Activated CD4-positive, alpha-beta T cell treated with anti-CD3 and anti-CD28 coated beads for 36 hours (primary cell): ENCODE results near the gene VPS36. TPM values are rescaled to one million over a fixed set of nuclear protein-coding genes. Genes with fewer than 3 reads are reported as not detected.
A peak's percentile ranks its signal among the peaks of the same experiment; 100 is the strongest.

Experiments
- ATAC-seq: fragments of 200-7000 bp; cut with Tn5 transposase; one replicate; pipeline ENCODE4 v1.10.0; 2021; ENCODE audit warnings: mild to moderate bottlenecking, moderate library complexity
- CTCF ChIA-PET: fragments of 350-600 bp; sonication (Branson Sonifier 250); formaldehyde crosslinking; loops from one replicate; lab custom pipeline; 2021; ENCODE audit warnings: antibody characterized with exemption; lab: Charles Lee
- POLR2A ChIA-PET: fragments of 350-600 bp; sonication (Branson Sonifier 250); formaldehyde crosslinking; loops from one replicate; lab custom pipeline; 2021; ENCODE audit warnings: antibody characterized with exemption, inconsistent platforms; lab: Charles Lee
- DNase-seq: peaks from one replicate; pipeline ENCODE4 v3.0.0-alpha.2; 2020
- H3K27ac Mint-ChIP-seq: one replicate; pipeline ENCODE4 v1.8.0; 2021; ENCODE audit warnings: mixed read lengths
- H3K27me3 Mint-ChIP-seq: one replicate; pipeline ENCODE4 v1.8.0; 2021; ENCODE audit warnings: mixed read lengths
- H3K36me3 Mint-ChIP-seq: one replicate; pipeline ENCODE4 v1.8.0; 2021; ENCODE audit warnings: low read depth, mixed read lengths
- H3K4me1 Mint-ChIP-seq: one replicate; pipeline ENCODE4 v1.8.0; 2021; ENCODE audit warnings: mixed read lengths
- H3K4me3 Mint-ChIP-seq: one replicate; pipeline ENCODE4 v1.8.0; 2021; ENCODE audit warnings: mild to moderate bottlenecking, moderate library complexity, mixed read lengths
- H3K9me3 Mint-ChIP-seq: one replicate; pipeline ENCODE4 v1.8.0; 2021; ENCODE audit warnings: low read depth, mixed read lengths
- intact Hi-C, 2 experiments: fragments of 100-400 bp; cut with DNase I in 1 of 2; cut with micrococcal nuclease in 1 of 2; formaldehyde crosslinking; loops; one replicate each; pipeline versions ENCODE4 v1.14.2 to v1.15.1; 2022 to 2024; cut with DNase I, micrococcal nuclease
- total RNA-seq, 2 experiments: library from RNA; stranded (reverse); gene quantifications; one replicate each; pipeline ENCODE4 v1.2.3, GENCODE V29; 2021

The VPS36 gene
- total RNA-seq, 2 experiments from 2014 or later: 27.4 to 29.8 TPM

GRCh38 chr13:52405767-52406494 is 44.5 kb downstream of the VPS36 start, which contains the start of gene THSD1:
THSD1 (minus strand) TSS chr13:52406172; CDS start chr13:52402600, 3,572 bp downstream.
- H3K9me3 Mint-ChIP-seq: no peaks in the 10 kb centered on the region
- H3K27ac Mint-ChIP-seq: no peak within 1 kb of the TSS
- DNase-seq: peak; percentile 31
- intact Hi-C loops: no loop called here
- peak within 1 kb of the TSS; percentile 44 for H3K4me3 Mint-ChIP-seq
- H3K4me1 Mint-ChIP-seq: peaks cover 16% of the 10 kb centered on the region
- peaks cover 4% of the 10 kb centered on the region for H3K36me3 Mint-ChIP-seq
- ChIA-PET CTCF (interaction anchor here (0.6 to 2.1 kb wide), 5 partner anchors 10 to 537 kb away, joined by 3 to 8 read pairs (median 3); no protein-coding TSS in a partner anchor), POLR2A (no interaction called here)
- peaks cover 21% of the 10 kb centered on the region for H3K27me3 Mint-ChIP-seq
- peak; percentile 58 for ATAC-seq

- peaks cover 16% of the 10 kb centered on the region for H3K4me1 Mint-ChIP-seq
- DNase-seq (no peak), ATAC-seq (no peak)
- POLR2A ChIA-PET: interaction anchor here (0.6 kb wide), 1 partner anchor 20 kb away, joined by 5 read pairs; no protein-coding TSS in a partner anchor
- CTCF ChIA-PET: interaction anchor here (0.6 to 2.1 kb wide), 6 partner anchors 11 to 538 kb away, joined by 3 to 8 read pairs (median 3); no protein-coding TSS in a partner anchor
- H3K27me3 Mint-ChIP-seq: peaks cover 21% of the 10 kb centered on the region
- H3K9me3 Mint-ChIP-seq: no peaks in the 10 kb centered on the region
- H3K4me3 Mint-ChIP-seq: peak overlapping the region; percentile 44
- H3K27ac Mint-ChIP-seq: no peak overlapping the region
- H3K36me3 Mint-ChIP-seq: peaks cover 4% of the 10 kb centered on the region
- intact Hi-C loops: no loop called here
Measured at GRCh38 chr13:52405369-52405766, 45.1 kb downstream of the VPS36 start.

GRCh38 chr13:52399708-52400107 is 50.7 kb downstream of the VPS36 start:
- no peaks in the 10 kb centered on the region for H3K9me3 Mint-ChIP-seq
- no peak overlapping the region for H3K27ac Mint-ChIP-seq
- no peak for DNase-seq
- POLR2A ChIA-PET: no interaction called here
- intact Hi-C loops: no loop called here
- H3K27me3 Mint-ChIP-seq: peaks cover 20% of the 10 kb centered on the region
- H3K4me1 Mint-ChIP-seq: peaks cover 8% of the 10 kb centered on the region
- no peak overlapping the region for H3K4me3 Mint-ChIP-seq
- no peak for ATAC-seq
- no peaks in the 10 kb centered on the region for H3K36me3 Mint-ChIP-seq
- CTCF ChIA-PET: interaction anchor here (0.6 to 0.7 kb wide), 2 partner anchors 20 to 1832 kb away, joined by 4 to 5 read pairs; no protein-coding TSS in a partner anchor

GRCh38 chr13:52399046-52399445 is 51.4 kb downstream of the VPS36 start:
- ATAC-seq (no peak), DNase-seq (no peak)
- Mint-ChIP-seq H3K27me3 (peaks cover 16% of the 10 kb centered on the region), H3K4me3 (no peak overlapping the region), H3K27ac (no peak overlapping the region), H3K36me3 (no peaks in the 10 kb centered on the region), H3K9me3 (no peaks in the 10 kb centered on the region), H3K4me1 (peaks cover 1% of the 10 kb centered on the region)
- ChIA-PET POLR2A (no interaction called here), CTCF (interaction anchor here (0.7 kb wide), 1 partner anchor 1480 kb away, joined by 3 read pairs; no protein-coding TSS in a partner anchor)
- intact Hi-C loops: no loop called here

GRCh38 chr13:52395704-52396103 is 54.7 kb downstream of the VPS36 start:
- intact Hi-C loops: no loop called here
- DNase-seq (no peak), ATAC-seq (no peak)
- Mint-ChIP-seq H3K4me1 (no peaks in the 10 kb centered on the region), H3K27me3 (peaks cover 6% of the 10 kb centered on the region), H3K36me3 (no peaks in the 10 kb centered on the region), H3K9me3 (no peaks in the 10 kb centered on the region), H3K27ac (no peak overlapping the region), H3K4me3 (no peak overlapping the region)
- POLR2A ChIA-PET: no interaction called here
- CTCF ChIA-PET: no interaction called here

- Mint-ChIP-seq H3K4me3 (no peak overlapping the region), H3K4me1 (no peaks in the 10 kb centered on the region), H3K36me3 (no peaks in the 10 kb centered on the region), H3K27me3 (peaks cover 3% of the 10 kb centered on the region), H3K27ac (no peak overlapping the region), H3K9me3 (no peaks in the 10 kb centered on the region)
- no peak for ATAC-seq
- intact Hi-C loops: no loop called here
- CTCF ChIA-PET: interaction anchor here (0.6 kb wide), 1 partner anchor 384 kb away, joined by 4 read pairs; no protein-coding TSS in a partner anchor
- DNase-seq: no peak
- POLR2A ChIA-PET: no interaction called here
Measured at GRCh38 chr13:52394586-52394985, 55.8 kb downstream of the VPS36 start.

- intact Hi-C loops: no loop called here
- CTCF ChIA-PET: no interaction called here
- no peaks in the 10 kb centered on the region for H3K9me3 Mint-ChIP-seq
Measured at GRCh38 chr13:52393572-52394357, 56.7 kb downstream of the VPS36 start.

GRCh38 chr13:52387721-52388120 is 62.7 kb downstream of the VPS36 start:
- Mint-ChIP-seq H3K9me3 (no peaks in the 10 kb centered on the region), H3K4me3 (no peak overlapping the region), H3K4me1 (no peaks in the 10 kb centered on the region), H3K36me3 (no peaks in the 10 kb centered on the region), H3K27me3 (no peaks in the 10 kb centered on the region), H3K27ac (no peak overlapping the region)
- ChIA-PET CTCF (interaction anchor here (0.9 kb wide), 1 partner anchor 373 kb away, joined by 3 read pairs; no protein-coding TSS in a partner anchor), POLR2A (interaction anchor here (0.6 kb wide), 1 partner anchor 390 kb away, joined by 5 read pairs; no protein-coding TSS in a partner anchor)
- ATAC-seq (no peak), DNase-seq (no peak)
- intact Hi-C loops: no loop called here

More at GRCh38 chr13:52393572-52394357, 56.7 kb downstream of the VPS36 start:
- DNase-seq (no peak), ATAC-seq (no peak)
- POLR2A ChIA-PET: no interaction called here
- no peaks in the 10 kb centered on the region for H3K36me3 Mint-ChIP-seq
- H3K4me1 Mint-ChIP-seq: no peaks in the 10 kb centered on the region
- no peak overlapping the region for H3K27ac Mint-ChIP-seq
- peaks cover 3% of the 10 kb centered on the region for H3K27me3 Mint-ChIP-seq
- H3K4me3 Mint-ChIP-seq: no peak overlapping the region

- POLR2A ChIA-PET: no interaction called here
- CTCF ChIA-PET: no interaction called here
- Mint-ChIP-seq H3K27ac (no peak overlapping the region), H3K4me3 (no peak overlapping the region), H3K36me3 (no peaks in the 10 kb centered on the region), H3K4me1 (no peaks in the 10 kb centered on the region), H3K9me3 (no peaks in the 10 kb centered on the region), H3K27me3 (no peaks in the 10 kb centered on the region)
- intact Hi-C loops: no loop called here
- ATAC-seq: no peak
- no peak for DNase-seq
Measured at GRCh38 chr13:52385870-52386269, 64.6 kb downstream of the VPS36 start.

- ATAC-seq: no peak
- Mint-ChIP-seq H3K27ac (no peak overlapping the region), H3K4me3 (no peak overlapping the region), H3K9me3 (no peaks in the 10 kb centered on the region), H3K4me1 (no peaks in the 10 kb centered on the region), H3K36me3 (no peaks in the 10 kb centered on the region), H3K27me3 (no peaks in the 10 kb centered on the region)
- CTCF ChIA-PET: interaction anchor here (0.7 kb wide), 1 partner anchor 304 kb away, joined by 3 read pairs; no protein-coding TSS in a partner anchor
- intact Hi-C loops: no loop called here
- no peak for DNase-seq
- POLR2A ChIA-PET: no interaction called here
Measured at GRCh38 chr13:52383366-52383765, 67.1 kb downstream of the VPS36 start.

GRCh38 chr13:52378312-52378711 is 72.1 kb downstream of the VPS36 start:
- intact Hi-C loops: no loop called here
- no peaks in the 10 kb centered on the region for H3K9me3 Mint-ChIP-seq
- DNase-seq: no peak
- ChIA-PET CTCF (no interaction called here), POLR2A (no interaction called here)
- H3K36me3 Mint-ChIP-seq: no peaks in the 10 kb centered on the region
- no peaks in the 10 kb centered on the region for H3K27me3 Mint-ChIP-seq
- no peak overlapping the region for H3K27ac Mint-ChIP-seq
- ATAC-seq: no peak
- no peaks in the 10 kb centered on the region for H3K4me1 Mint-ChIP-seq
- H3K4me3 Mint-ChIP-seq: no peak overlapping the region
